ENCODE results near the gene PAX5.
A peak's percentile ranks its signal among the peaks of the same experiment; 100 is the strongest.

The PAX5 gene

GRCh38 chr9:37002413-37003217 is 31.5 kb downstream of the PAX5 start:
- no peak for DNase-seq (ENCODE audit: low read depth)
- H3K4me3 ChIP-seq (ENCODE audit: low read depth, low read length): peak overlapping the region; percentile 59
- no peak for TF ChIP-seq CTCF (IDR thresholded peaks at IDR 0.05; ENCODE audit: insufficient read depth, low read depth, low read length, missing control alignments)

- no peak for DNase-seq (ENCODE audit: low read depth)
- H3K4me3 ChIP-seq (ENCODE audit: low read depth, low read length): peak overlapping the region; percentile 59
- TF ChIP-seq CTCF (IDR thresholded peaks at IDR 0.05; ENCODE audit: insufficient read depth, low read depth, low read length, missing control alignments): no peak
These were observed 32.0 kb downstream of the PAX5 start for GRCh38 chr9:37002036-37002412.

GRCh38 chr9:37001459-37001858 is 32.6 kb downstream of the PAX5 start:
- TF ChIP-seq CTCF (IDR thresholded peaks at IDR 0.05; ENCODE audit: insufficient read depth, low read depth, low read length, missing control alignments): no peak
- peak overlapping the region; percentile 59 for H3K4me3 ChIP-seq (ENCODE audit: low read depth, low read length)
- peak; percentile 79 for DNase-seq (ENCODE audit: low read depth)

- peak; percentile 60 for TF ChIP-seq CTCF (IDR thresholded peaks at IDR 0.05; ENCODE audit: insufficient read depth, low read depth, low read length, missing control alignments)
- peak; percentile 68 for DNase-seq (ENCODE audit: low read depth)
- peak overlapping the region; percentile 59 for H3K4me3 ChIP-seq (ENCODE audit: low read depth, low read length)
These were observed 34.2 kb downstream of the PAX5 start for GRCh38 chr9:36999728-37000333.

- no peak for DNase-seq (ENCODE audit: low read depth)
- TF ChIP-seq CTCF (IDR thresholded peaks at IDR 0.05; ENCODE audit: insufficient read depth, low read depth, low read length, missing control alignments): no peak
- H3K4me3 ChIP-seq (ENCODE audit: low read depth, low read length): peak overlapping the region; percentile 58
These were observed 36.7 kb downstream of the PAX5 start for GRCh38 chr9:36997414-36997813.

- peak overlapping the region; percentile 58 for H3K4me3 ChIP-seq (ENCODE audit: low read depth, low read length)
- no peak for TF ChIP-seq CTCF (IDR thresholded peaks at IDR 0.05; ENCODE audit: insufficient read depth, low read depth, low read length, missing control alignments)
- DNase-seq (ENCODE audit: low read depth): no peak
These were observed 37.4 kb downstream of the PAX5 start for GRCh38 chr9:36996706-36997086.
